NCI-H1436 treated with DMSO at 0.1 percent for 48 hours (cell line): ENCODE results near the gene PRSS57.

Experiments used
- DNase-seq: peaks from one replicate; lab custom pipeline; 2025; lab: John Stamatoyannopoulos, UW

The PRSS57 gene

DNA sequence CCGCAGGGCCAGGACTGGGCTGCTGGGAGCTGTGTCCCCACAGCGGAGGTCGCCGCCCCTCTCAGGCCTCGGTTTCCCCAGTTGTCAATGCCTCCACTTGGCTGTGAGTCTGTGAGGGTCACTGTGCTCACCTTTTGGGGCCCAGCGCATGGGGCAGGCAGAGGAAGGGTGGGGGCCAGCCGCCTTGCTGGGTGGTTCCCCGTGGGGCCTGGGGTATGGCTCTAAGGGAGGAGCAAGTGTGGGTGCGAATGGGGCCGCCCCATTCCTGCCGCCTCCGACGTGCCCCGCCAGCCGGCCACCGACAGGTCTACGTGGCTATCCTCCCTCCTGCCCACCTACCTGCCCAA is 56.4 kb downstream of the PRSS57 start:
- no peak for DNase-seq
